Astrocyte of the cerebellum (primary cell): ENCODE data around the gene ZNF219.

Experiments
- DNase-seq: peaks from one replicate; pipeline ENCODE4 v3.0.0-alpha.2; 2011; ENCODE audit warnings: low read depth
- H3K4me3 ChIP-seq: 2 replicates; pipeline ENCODE4 v1.5.1; 2011; ENCODE audit warnings: mild to moderate bottlenecking, low read depth, low read length, moderate library complexity
- CTCF ChIP-seq: IDR thresholded peaks from 2 replicates; pipeline ENCODE4 v1.5.1; 2012; ENCODE audit warnings: low read length, low read depth, moderate library complexity, mild to moderate bottlenecking; ENCODE audit errors: missing control alignments
- in situ Hi-C: cut with HindIII; loops from 2 replicates; pipeline ENCODE4 v1.10.0; 2017; ENCODE audit warnings: low sequenced_read_pairs

The ZNF219 gene

GRCh38 chr14:21121122-21121521, 22.7 kb upstream of the ZNF219 start:
- DNase-seq, result no peak
- in situ Hi-C loops, result no loop called here
- H3K4me3 ChIP-seq, result no peak overlapping the region
- TF ChIP-seq CTCF, result no peak

GRCh38 chr14:21120686-21121085, 22.2 kb upstream of the ZNF219 start:
- H3K4me3 ChIP-seq, result no peak overlapping the region
- in situ Hi-C loops, result no loop called here
- TF ChIP-seq CTCF, result no peak
- DNase-seq, result no peak

GRCh38 chr14:21118933-21119332, 20.5 kb upstream of the ZNF219 start:
- no peak for DNase-seq
- in situ Hi-C loops, result no loop called here
- H3K4me3 ChIP-seq, result no peak overlapping the region
- TF ChIP-seq CTCF, result no peak

- TF ChIP-seq CTCF, result no peak
- DNase-seq, result no peak
- H3K4me3 ChIP-seq, result no peak overlapping the region
- in situ Hi-C loops, result no loop called here
Measured at GRCh38 chr14:21113369-21113768, 14.9 kb upstream of the ZNF219 start.

GRCh38 chr14:21112255-21112654, 13.8 kb upstream of the ZNF219 start:
- H3K4me3 ChIP-seq, result no peak overlapping the region
- no peak for TF ChIP-seq CTCF
- in situ Hi-C loops, result no loop called here
- no peak for DNase-seq

- no peak for TF ChIP-seq CTCF
- H3K4me3 ChIP-seq, result no peak overlapping the region
- in situ Hi-C loops, result loop anchor here (5.0 kb wide), 2 partner anchors 47 to 48 kb away; partner anchors contain the start of gene OR5AU1
- DNase-seq, result no peak
Measured at GRCh38 chr14:21109377-21110138, 11.1 kb upstream of the ZNF219 start.
